ENCODE data around the gene GRM1. TPM values are rescaled to one million over a fixed set of nuclear protein-coding genes. Genes with fewer than 3 reads are reported as not detected.

GRM1 gene
- total RNA-seq, 1 donor from 2014 or later, result not detected

- peak; percentile 45 for DNase-seq (ENCODE audit: low spot score)
These were observed 242.3 kb downstream of the GRM1 start for GRCh38 chr6:146271163-146271562.

- no peak for DNase-seq (ENCODE audit: low spot score)
These were observed 244.6 kb downstream of the GRM1 start for GRCh38 chr6:146273490-146273889.

GRCh38 chr6:146277142-146277541 is 248.3 kb downstream of the GRM1 start:
- DNase-seq (ENCODE audit: low spot score), result no peak

- DNase-seq (ENCODE audit: low spot score), result no peak
These were observed 252.9 kb downstream of the GRM1 start for GRCh38 chr6:146281651-146282362.

- DNase-seq (ENCODE audit: low spot score), result no peak
These were observed 254.0 kb downstream of the GRM1 start for GRCh38 chr6:146282837-146283236.

GRCh38 chr6:146284311-146284710 is 255.4 kb downstream of the GRM1 start:
- DNase-seq (ENCODE audit: low spot score), result no peak

GRCh38 chr6:146286961-146287360 is 258.1 kb downstream of the GRM1 start:
- DNase-seq (ENCODE audit: low spot score), result no peak

- DNase-seq (ENCODE audit: low spot score), result no peak
These were observed 259.0 kb downstream of the GRM1 start for GRCh38 chr6:146287691-146288369.

GRCh38 chr6:146289816-146290588 is 261.1 kb downstream of the GRM1 start:
- DNase-seq (ENCODE audit: low spot score), result no peak

GRCh38 chr6:146290589-146290901 is 261.7 kb downstream of the GRM1 start:
- DNase-seq (ENCODE audit: low spot score), result no peak

GRCh38 chr6:146292506-146292905 is 263.6 kb downstream of the GRM1 start:
- DNase-seq (ENCODE audit: low spot score), result no peak

GRCh38 chr6:146295695-146296094 is 266.8 kb downstream of the GRM1 start:
- no peak for DNase-seq (ENCODE audit: low spot score)

- DNase-seq (ENCODE audit: low spot score), result no peak
These were observed 269.0 kb downstream of the GRM1 start for GRCh38 chr6:146297815-146298214.

GRCh38 chr6:146300521-146300920 is 271.7 kb downstream of the GRM1 start:
- DNase-seq (ENCODE audit: low spot score), result no peak

GRCh38 chr6:146301764-146302163 is 272.9 kb downstream of the GRM1 start:
- no peak for DNase-seq (ENCODE audit: low spot score)

- no peak for DNase-seq (ENCODE audit: low spot score)
These were observed 274.1 kb downstream of the GRM1 start for GRCh38 chr6:146302994-146303393.

GRCh38 chr6:146304181-146304580 is 275.3 kb downstream of the GRM1 start:
- no peak for DNase-seq (ENCODE audit: low spot score)

GRCh38 chr6:146305092-146305491 is 276.2 kb downstream of the GRM1 start:
- DNase-seq (ENCODE audit: low spot score), result no peak

- DNase-seq (ENCODE audit: low spot score), result no peak
These were observed 277.1 kb downstream of the GRM1 start for GRCh38 chr6:146305951-146306350.

- DNase-seq (ENCODE audit: low spot score), result no peak
These were observed 281.8 kb downstream of the GRM1 start for GRCh38 chr6:146310628-146311027.

GRCh38 chr6:146311079-146311478 is 282.2 kb downstream of the GRM1 start:
- DNase-seq (ENCODE audit: low spot score), result no peak

GRCh38 chr6:146312608-146313007 is 283.7 kb downstream of the GRM1 start:
- no peak for DNase-seq (ENCODE audit: low spot score)

Data from ureter (tissue), 1 donor.